Astrocyte (in vitro differentiated cells and primary cell): ENCODE results near the gene RASEF.

Source experiments
- EZH2 ChIP-seq: IDR thresholded peaks from 2 replicates; pipeline ENCODE4 v1.6.1; 2012; ENCODE audit warnings: mild to moderate bottlenecking, low read length, inconsistent platforms; ENCODE audit not compliant: insufficient read depth
- TF ChIP-seq, protein P1 (sequence below): IDR thresholded peaks from 2 replicates; pipeline ENCODE4 v1.5.1; 2011; ENCODE audit warnings: low read depth, mild to moderate bottlenecking, inconsistent platforms, low read length, moderate library complexity; ENCODE audit not compliant: insufficient read depth

DNA sequence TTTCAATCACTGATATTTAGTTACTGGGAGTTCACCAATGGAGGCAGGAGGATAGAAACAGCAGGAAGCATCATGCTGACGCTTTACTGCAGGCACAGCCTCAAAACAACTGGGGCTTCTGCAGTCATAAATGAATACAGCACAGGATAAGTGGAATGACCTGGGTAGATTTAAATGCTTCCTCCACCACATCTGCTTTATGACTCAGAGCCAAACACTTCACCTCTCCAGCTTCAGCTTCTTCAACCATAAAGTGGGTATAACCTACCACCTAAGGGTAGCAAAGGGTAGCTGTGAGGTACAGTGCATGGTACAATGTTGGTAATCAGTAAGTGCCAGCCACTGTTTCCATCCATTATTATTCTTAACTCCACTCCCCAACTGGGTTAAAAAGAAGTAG lies 28.4 kb downstream of the RASEF start:
- TF ChIP-seq, protein P1, sequence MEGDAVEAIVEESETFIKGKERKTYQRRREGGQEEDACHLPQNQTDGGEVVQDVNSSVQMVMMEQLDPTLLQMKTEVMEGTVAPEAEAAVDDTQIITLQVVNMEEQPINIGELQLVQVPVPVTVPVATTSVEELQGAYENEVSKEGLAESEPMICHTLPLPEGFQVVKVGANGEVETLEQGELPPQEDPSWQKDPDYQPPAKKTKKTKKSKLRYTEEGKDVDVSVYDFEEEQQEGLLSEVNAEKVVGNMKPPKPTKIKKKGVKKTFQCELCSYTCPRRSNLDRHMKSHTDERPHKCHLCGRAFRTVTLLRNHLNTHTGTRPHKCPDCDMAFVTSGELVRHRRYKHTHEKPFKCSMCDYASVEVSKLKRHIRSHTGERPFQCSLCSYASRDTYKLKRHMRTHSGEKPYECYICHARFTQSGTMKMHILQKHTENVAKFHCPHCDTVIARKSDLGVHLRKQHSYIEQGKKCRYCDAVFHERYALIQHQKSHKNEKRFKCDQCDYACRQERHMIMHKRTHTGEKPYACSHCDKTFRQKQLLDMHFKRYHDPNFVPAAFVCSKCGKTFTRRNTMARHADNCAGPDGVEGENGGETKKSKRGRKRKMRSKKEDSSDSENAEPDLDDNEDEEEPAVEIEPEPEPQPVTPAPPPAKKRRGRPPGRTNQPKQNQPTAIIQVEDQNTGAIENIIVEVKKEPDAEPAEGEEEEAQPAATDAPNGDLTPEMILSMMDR = no peak
- no peak for TF ChIP-seq EZH2
